HG02852 (cell line): ENCODE data around the gene AP4E1.
"Not testable (repeated sequence)": the region's sequence is repeated elsewhere in the genome, so short reads cannot be mapped to it uniquely, and the experiment has no call there.

Source experiments
- ATAC-seq: cut with Tn5 transposase; IDR thresholded peaks from one replicate; pipeline ENCODE4 v1.9.1; 2021; ENCODE audit warnings: mild to moderate bottlenecking, moderate library complexity; ENCODE audit not compliant: unreplicated experiment

Gene AP4E1

GRCh38 chr15:50943638-50944037 is 35.2 kb downstream of the AP4E1 start:
- no peak for ATAC-seq

- ATAC-seq, result no peak
Measured at GRCh38 chr15:50944672-50945071, 36.2 kb downstream of the AP4E1 start.

- no peak for ATAC-seq
Measured at GRCh38 chr15:50945725-50946124, 37.2 kb downstream of the AP4E1 start.

- ATAC-seq, result not testable (repeated sequence)
Measured at GRCh38 chr15:50950745-50951144, 42.3 kb downstream of the AP4E1 start.

- no peak for ATAC-seq
Measured at GRCh38 chr15:50953302-50953701, 44.8 kb downstream of the AP4E1 start.

- ATAC-seq, result not testable (repeated sequence)
Measured at GRCh38 chr15:50954837-50955236, 46.4 kb downstream of the AP4E1 start.

GRCh38 chr15:50959717-50960116 is 51.2 kb downstream of the AP4E1 start:
- no peak for ATAC-seq

- ATAC-seq, result no peak
Measured at GRCh38 chr15:50964075-50964474, 55.6 kb downstream of the AP4E1 start.

GRCh38 chr15:50968353-50968752 is 59.9 kb downstream of the AP4E1 start:
- no peak for ATAC-seq

- ATAC-seq, result no peak
Measured at GRCh38 chr15:50970524-50970923, 62.0 kb downstream of the AP4E1 start.

GRCh38 chr15:50971115-50971514 is 62.6 kb downstream of the AP4E1 start:
- no peak for ATAC-seq

- ATAC-seq, result no peak
Measured at GRCh38 chr15:50971542-50971941, 63.1 kb downstream of the AP4E1 start.

- no peak for ATAC-seq
Measured at GRCh38 chr15:50973605-50974004, 65.1 kb downstream of the AP4E1 start.

- ATAC-seq, result no peak
Measured at GRCh38 chr15:50977162-50977561, 68.7 kb downstream of the AP4E1 start.

- no peak for ATAC-seq
Measured at GRCh38 chr15:50978580-50978979, 70.1 kb downstream of the AP4E1 start.

GRCh38 chr15:50979041-50979440 is 70.6 kb downstream of the AP4E1 start:
- ATAC-seq, result no peak

- no peak for ATAC-seq
Measured at GRCh38 chr15:50993598-50993997, 85.1 kb downstream of the AP4E1 start.

- ATAC-seq, result no peak
Measured at GRCh38 chr15:50996641-50997040, 88.2 kb downstream of the AP4E1 start.

GRCh38 chr15:50997371-50998051 is 89.0 kb downstream of the AP4E1 start:
- ATAC-seq, result no peak

- no peak for ATAC-seq
Measured at GRCh38 chr15:51004103-51004551, 95.6 kb downstream of the AP4E1 start.

GRCh38 chr15:51006336-51006985 is 98.0 kb downstream of the AP4E1 start:
- no peak for ATAC-seq

- ATAC-seq, result no peak
Measured at GRCh38 chr15:51007131-51007666, 98.7 kb downstream of the AP4E1 start.
